HL-60 (cell line): ENCODE data around the gene HCRTR1.

Source experiments
- DNase-seq, 2 experiments: peaks; one replicate each; pipeline ENCODE4 v3.0.0-alpha.2; 2010 to 2020; ENCODE audit warnings: low read depth in 1 of 2, low spot score in 1 of 2
- H3K27ac ChIP-seq: fragments of 250-450 bp; sonication (Bioruptor Pico); replicated peaks from 2 replicates; pipeline ENCODE4 v1.5.1; 2020; ENCODE audit warnings: mild to moderate bottlenecking, moderate library complexity
- H3K27me3 ChIP-seq: fragments of 250-450 bp; sonication (Bioruptor Pico); 2 replicates; pipeline ENCODE4 v1.5.1; 2021; ENCODE audit warnings: mild to moderate bottlenecking, moderate library complexity; ENCODE audit not compliant: insufficient read depth, poor library complexity, severe bottlenecking
- H3K4me3 ChIP-seq: replicated peaks from 2 replicates; pipeline ENCODE4 v1.5.1; 2011; ENCODE audit warnings: mild to moderate bottlenecking, control low read depth, low read length; ENCODE audit not compliant: insufficient read depth
- GABPA ChIP-seq: IDR thresholded peaks from 2 replicates; pipeline ENCODE4 v1.6.1; 2012; ENCODE audit warnings: low read depth
- POLR2AphosphoS5 ChIP-seq: IDR thresholded peaks from 2 replicates; pipeline ENCODE4 v1.6.1; 2012; ENCODE audit warnings: low read depth
- SPI1 ChIP-seq: IDR thresholded peaks from 2 replicates; pipeline ENCODE4 v1.6.1; 2012; ENCODE audit warnings: low read depth, mild to moderate bottlenecking, borderline replicate concordance
- TF ChIP-seq, protein P1 (sequence below): IDR thresholded peaks from 2 replicates; pipeline ENCODE4 v1.6.1; 2012; ENCODE audit warnings: low read depth; ENCODE audit not compliant: insufficient replicate concordance
- TF ChIP-seq, protein P2 (sequence below): IDR thresholded peaks from one replicate; pipeline ENCODE4 v1.5.1; 2011; ENCODE audit warnings: low read length, control low read depth, inconsistent platforms; ENCODE audit not compliant: insufficient read depth

HCRTR1 gene

DNA sequence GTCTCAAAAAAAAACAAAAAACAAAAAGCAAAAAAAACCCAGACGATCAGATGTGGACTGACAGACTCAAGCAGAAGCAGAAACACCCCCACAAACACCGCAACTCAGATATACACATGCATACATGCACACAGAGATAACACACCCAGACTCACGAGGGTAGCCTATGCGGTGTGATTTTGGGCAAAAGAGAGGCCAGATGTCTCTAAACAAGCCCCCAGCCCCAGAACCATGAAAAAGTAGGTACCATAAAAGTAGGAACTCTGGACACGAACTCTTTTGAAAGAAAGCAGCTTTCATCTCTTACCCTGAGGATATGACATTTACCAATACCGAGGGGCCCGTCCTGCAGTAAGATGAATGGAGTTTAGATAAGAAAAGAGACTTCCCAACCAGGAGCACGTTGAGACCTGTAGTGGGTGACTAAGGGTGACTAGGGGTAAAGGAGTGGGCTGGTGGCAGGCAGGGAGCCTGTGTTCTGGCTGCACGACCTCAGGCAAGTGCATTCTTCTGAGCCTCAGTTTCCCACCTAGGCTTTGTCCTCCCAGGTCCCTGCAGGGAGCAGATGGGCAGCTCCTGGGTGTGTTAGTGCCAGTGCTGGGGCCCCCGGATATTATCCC, 42.6 kb upstream of the HCRTR1 start:
- no peak for TF ChIP-seq GABPA
- no peak for TF ChIP-seq SPI1
- TF ChIP-seq, protein P1, sequence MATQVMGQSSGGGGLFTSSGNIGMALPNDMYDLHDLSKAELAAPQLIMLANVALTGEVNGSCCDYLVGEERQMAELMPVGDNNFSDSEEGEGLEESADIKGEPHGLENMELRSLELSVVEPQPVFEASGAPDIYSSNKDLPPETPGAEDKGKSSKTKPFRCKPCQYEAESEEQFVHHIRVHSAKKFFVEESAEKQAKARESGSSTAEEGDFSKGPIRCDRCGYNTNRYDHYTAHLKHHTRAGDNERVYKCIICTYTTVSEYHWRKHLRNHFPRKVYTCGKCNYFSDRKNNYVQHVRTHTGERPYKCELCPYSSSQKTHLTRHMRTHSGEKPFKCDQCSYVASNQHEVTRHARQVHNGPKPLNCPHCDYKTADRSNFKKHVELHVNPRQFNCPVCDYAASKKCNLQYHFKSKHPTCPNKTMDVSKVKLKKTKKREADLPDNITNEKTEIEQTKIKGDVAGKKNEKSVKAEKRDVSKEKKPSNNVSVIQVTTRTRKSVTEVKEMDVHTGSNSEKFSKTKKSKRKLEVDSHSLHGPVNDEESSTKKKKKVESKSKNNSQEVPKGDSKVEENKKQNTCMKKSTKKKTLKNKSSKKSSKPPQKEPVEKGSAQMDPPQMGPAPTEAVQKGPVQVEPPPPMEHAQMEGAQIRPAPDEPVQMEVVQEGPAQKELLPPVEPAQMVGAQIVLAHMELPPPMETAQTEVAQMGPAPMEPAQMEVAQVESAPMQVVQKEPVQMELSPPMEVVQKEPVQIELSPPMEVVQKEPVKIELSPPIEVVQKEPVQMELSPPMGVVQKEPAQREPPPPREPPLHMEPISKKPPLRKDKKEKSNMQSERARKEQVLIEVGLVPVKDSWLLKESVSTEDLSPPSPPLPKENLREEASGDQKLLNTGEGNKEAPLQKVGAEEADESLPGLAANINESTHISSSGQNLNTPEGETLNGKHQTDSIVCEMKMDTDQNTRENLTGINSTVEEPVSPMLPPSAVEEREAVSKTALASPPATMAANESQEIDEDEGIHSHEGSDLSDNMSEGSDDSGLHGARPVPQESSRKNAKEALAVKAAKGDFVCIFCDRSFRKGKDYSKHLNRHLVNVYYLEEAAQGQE, result no peak
- no peak for TF ChIP-seq POLR2AphosphoS5
- TF ChIP-seq, protein P2, sequence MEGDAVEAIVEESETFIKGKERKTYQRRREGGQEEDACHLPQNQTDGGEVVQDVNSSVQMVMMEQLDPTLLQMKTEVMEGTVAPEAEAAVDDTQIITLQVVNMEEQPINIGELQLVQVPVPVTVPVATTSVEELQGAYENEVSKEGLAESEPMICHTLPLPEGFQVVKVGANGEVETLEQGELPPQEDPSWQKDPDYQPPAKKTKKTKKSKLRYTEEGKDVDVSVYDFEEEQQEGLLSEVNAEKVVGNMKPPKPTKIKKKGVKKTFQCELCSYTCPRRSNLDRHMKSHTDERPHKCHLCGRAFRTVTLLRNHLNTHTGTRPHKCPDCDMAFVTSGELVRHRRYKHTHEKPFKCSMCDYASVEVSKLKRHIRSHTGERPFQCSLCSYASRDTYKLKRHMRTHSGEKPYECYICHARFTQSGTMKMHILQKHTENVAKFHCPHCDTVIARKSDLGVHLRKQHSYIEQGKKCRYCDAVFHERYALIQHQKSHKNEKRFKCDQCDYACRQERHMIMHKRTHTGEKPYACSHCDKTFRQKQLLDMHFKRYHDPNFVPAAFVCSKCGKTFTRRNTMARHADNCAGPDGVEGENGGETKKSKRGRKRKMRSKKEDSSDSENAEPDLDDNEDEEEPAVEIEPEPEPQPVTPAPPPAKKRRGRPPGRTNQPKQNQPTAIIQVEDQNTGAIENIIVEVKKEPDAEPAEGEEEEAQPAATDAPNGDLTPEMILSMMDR, result no peak
- no peak for DNase-seq
- Histone ChIP-seq H3K27ac (no peak overlapping the region), H3K4me3 (no peak overlapping the region), H3K27me3 (no peaks in the 10 kb centered on the region)

GRCh38 chr1:31575369-31576140, 41.9 kb upstream of the HCRTR1 start:
- Histone ChIP-seq H3K27ac (no peak overlapping the region), H3K27me3 (no peaks in the 10 kb centered on the region), H3K4me3 (no peak overlapping the region)
- TF ChIP-seq GABPA, result no peak
- TF ChIP-seq, protein P2, result no peak
- TF ChIP-seq, protein P1, result no peak
- no peak for TF ChIP-seq SPI1
- TF ChIP-seq POLR2AphosphoS5, result no peak
- no peak for DNase-seq

DNA sequence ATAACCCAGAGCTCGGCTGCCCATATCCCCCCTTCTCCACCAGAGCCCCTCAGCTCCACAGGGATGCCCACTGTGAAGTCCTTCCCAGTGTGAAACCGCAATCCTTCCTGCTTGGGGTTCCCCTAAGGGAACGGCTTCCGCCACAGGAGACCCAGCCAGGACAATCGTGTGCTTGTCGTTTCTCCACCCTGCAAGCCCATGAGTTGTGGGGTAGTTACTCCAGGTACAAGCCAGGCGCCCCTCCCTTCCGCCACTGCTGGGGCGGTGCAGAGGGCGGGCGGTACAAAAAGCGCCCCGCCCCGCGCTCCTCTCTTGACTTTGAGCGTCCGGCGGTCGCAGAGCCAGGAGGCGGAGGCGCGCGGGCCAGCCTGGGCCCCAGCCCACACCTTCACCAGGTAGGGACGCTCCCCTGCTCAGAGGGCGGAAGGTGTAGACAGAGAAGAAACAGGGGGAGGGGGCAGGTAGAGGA, 41.3 kb upstream of the HCRTR1 start, which contains the start of gene TINAGL1:
TINAGL1 (plus strand) TSS at position 315 of the 469 bp plus-strand sequence. CDS start 634 bp downstream, outside the sequence.
- no peak for DNase-seq
- TF ChIP-seq POLR2AphosphoS5 (no peak), GABPA (no peak), SPI1 (no peak)
- TF ChIP-seq, protein P2, result no peak
- TF ChIP-seq, protein P1, result no peak
- Histone ChIP-seq H3K27ac (no peak within 1 kb of the TSS), H3K4me3 (no peak within 1 kb of the TSS), H3K27me3 (no peaks in the 10 kb centered on the region)
